WI38 (cell line): ENCODE data around the gene EVA1C.

Source experiments
- H3K4me3 ChIP-seq: 2 replicates; pipeline ENCODE4 v1.5.1; 2011; ENCODE audit warnings: low read depth, mild to moderate bottlenecking, control low read depth, low read length
- CTCF ChIP-seq: IDR thresholded peaks from 2 replicates; pipeline ENCODE4 v1.5.1; 2012; ENCODE audit warnings: low read depth, mild to moderate bottlenecking, control low read depth, low read length

EVA1C gene

GRCh38 chr21:32514275-32515055, 102.0 kb downstream of the EVA1C start:
- H3K4me3 ChIP-seq = no peak overlapping the region
- no peak for TF ChIP-seq CTCF

GRCh38 chr21:32515874-32516273, 103.4 kb downstream of the EVA1C start:
- H3K4me3 ChIP-seq = no peak overlapping the region
- no peak for TF ChIP-seq CTCF

- H3K4me3 ChIP-seq = no peak overlapping the region
- TF ChIP-seq CTCF = no peak
Measured at GRCh38 chr21:32516756-32517649, 104.5 kb downstream of the EVA1C start.

- no peak for TF ChIP-seq CTCF
- no peak overlapping the region for H3K4me3 ChIP-seq
Measured at GRCh38 chr21:32519945-32520874, 107.7 kb downstream of the EVA1C start.

- TF ChIP-seq CTCF = no peak
- no peak overlapping the region for H3K4me3 ChIP-seq
Measured at GRCh38 chr21:32520875-32521735, 108.6 kb downstream of the EVA1C start.

GRCh38 chr21:32521736-32522355, 109.3 kb downstream of the EVA1C start:
- no peak overlapping the region for H3K4me3 ChIP-seq
- no peak for TF ChIP-seq CTCF
